ENCODE data around the gene USF2. TPM values are rescaled to one million over a fixed set of nuclear protein-coding genes. Genes with fewer than 3 reads are reported as not detected.
"Not testable (repeated sequence)": the region's sequence is repeated elsewhere in the genome, so short reads cannot be mapped to it uniquely, and the experiment has no call there.

Gene USF2
- total RNA-seq, 1 experiment from 2014 or later, result 81.6 TPM

- intact Hi-C loops (cut with micrococcal nuclease), result no loop called here
- Mint-ChIP-seq H3K27me3 (ENCODE audit: insufficient read depth, unreplicated experiment) (no peaks in the 10 kb centered on the region), H3K27ac (ENCODE audit: low read depth, unreplicated experiment) (peak overlapping the region; percentile 28), H3K36me3 (ENCODE audit: insufficient read depth, unreplicated experiment) (no peaks in the 10 kb centered on the region), H3K4me1 (ENCODE audit: insufficient read depth, unreplicated experiment) (peaks cover 6% of the 10 kb centered on the region), H3K9me3 (ENCODE audit: unreplicated experiment) (peaks cover 7% of the 10 kb centered on the region), H3K4me3 (ENCODE audit: unreplicated experiment) (no peak overlapping the region)
- ChIA-PET CTCF (no interaction called here), POLR2A (no interaction called here)
- no TSS peak for BruUV-seq (replicated peaks)
- TF ChIP-seq CTCF (IDR thresholded peaks at IDR 0.05; ENCODE audit: unreplicated experiment), result no peak
- no peak for DNase-seq (ENCODE audit: unreplicated experiment)
Observed at GRCh38 chr19:35229601-35230000, 39.2 kb upstream of the USF2 start.

DNA sequence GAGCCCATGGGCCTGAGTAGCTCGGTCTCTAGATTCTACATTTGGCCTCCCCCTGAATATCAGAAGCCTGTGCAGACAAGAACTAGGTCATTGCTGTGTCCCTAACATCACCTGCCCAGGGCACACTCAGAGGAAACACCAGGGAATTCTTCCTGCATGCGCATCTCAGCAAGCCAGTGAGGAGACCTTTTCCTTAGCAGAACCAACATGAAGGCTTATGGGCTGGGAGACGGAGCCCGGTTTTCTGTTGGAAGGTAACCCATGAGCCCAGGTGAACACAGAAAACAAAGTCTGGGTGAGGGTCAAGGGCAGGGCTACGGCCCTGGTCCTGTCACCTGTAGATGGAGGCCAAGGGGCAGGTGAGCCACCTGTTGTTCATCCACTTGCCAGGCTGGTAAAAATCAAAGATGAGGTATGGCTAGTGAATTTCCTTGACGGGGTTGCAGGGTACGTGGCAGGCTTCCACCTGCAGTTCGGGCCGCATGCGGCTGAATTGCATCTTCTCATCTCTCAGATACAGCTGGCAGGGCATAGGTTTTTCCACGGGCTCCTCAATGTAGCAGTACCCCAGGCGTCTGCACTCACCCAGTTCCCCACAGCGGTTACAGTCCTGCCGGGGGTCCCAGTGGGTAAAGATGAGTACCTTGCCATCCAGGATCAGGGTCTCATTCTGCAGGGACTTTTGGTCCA lies 36.7 kb upstream of the USF2 start:
- POLR2A ChIA-PET, result no interaction called here
- CTCF ChIA-PET, result no interaction called here

DNA sequence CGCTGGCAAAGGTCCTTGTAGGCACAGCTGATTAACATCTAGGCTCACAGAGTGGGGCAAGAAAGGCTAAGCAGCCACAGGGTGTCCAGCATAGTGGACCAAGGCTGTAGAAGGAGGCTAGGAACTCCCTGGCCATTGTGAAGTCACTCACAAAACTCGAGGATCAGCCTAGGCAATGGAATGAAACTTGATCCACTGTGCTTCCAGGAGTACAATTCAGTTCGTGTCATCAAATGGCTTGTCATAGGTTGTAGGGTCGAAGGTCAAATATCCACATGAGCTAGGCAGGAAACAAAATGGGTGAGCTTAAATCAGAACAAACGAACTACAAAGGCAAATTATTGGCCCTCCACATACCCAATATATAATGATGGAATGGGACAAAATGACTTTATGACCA lies 35.9 kb upstream of the USF2 start:
- ChIA-PET CTCF (interaction anchor here (0.6 to 0.8 kb wide), 2 partner anchors 178 to 190 kb away, joined by 3 to 4 read pairs; no protein-coding TSS in a partner anchor), POLR2A (no interaction called here)
- Mint-ChIP-seq H3K4me3 (ENCODE audit: unreplicated experiment) (no peak overlapping the region), H3K36me3 (ENCODE audit: insufficient read depth, unreplicated experiment) (no peaks in the 10 kb centered on the region), H3K9me3 (ENCODE audit: unreplicated experiment) (peaks cover 8% of the 10 kb centered on the region), H3K4me1 (ENCODE audit: insufficient read depth, unreplicated experiment) (no peaks in the 10 kb centered on the region), H3K27me3 (ENCODE audit: insufficient read depth, unreplicated experiment) (no peaks in the 10 kb centered on the region), H3K27ac (ENCODE audit: low read depth, unreplicated experiment) (no peak overlapping the region)
- TF ChIP-seq CTCF (IDR thresholded peaks at IDR 0.05; ENCODE audit: unreplicated experiment), result no peak
- DNase-seq (ENCODE audit: unreplicated experiment), result no peak
- intact Hi-C loops (cut with micrococcal nuclease), result no loop called here
- no TSS peak for BruUV-seq (replicated peaks)

More for the DNA sequence above, 36.7 kb upstream of the USF2 start:
- intact Hi-C loops (cut with micrococcal nuclease), result no loop called here
- no peaks in the 10 kb centered on the region for H3K36me3 Mint-ChIP-seq (ENCODE audit: insufficient read depth, unreplicated experiment)
- no peaks in the 10 kb centered on the region for H3K4me1 Mint-ChIP-seq (ENCODE audit: insufficient read depth, unreplicated experiment)
- DNase-seq (ENCODE audit: unreplicated experiment), result no peak
- peaks cover 8% of the 10 kb centered on the region for H3K9me3 Mint-ChIP-seq (ENCODE audit: unreplicated experiment)
- no peaks in the 10 kb centered on the region for H3K27me3 Mint-ChIP-seq (ENCODE audit: insufficient read depth, unreplicated experiment)
- no peak overlapping the region for H3K4me3 Mint-ChIP-seq (ENCODE audit: unreplicated experiment)
- TF ChIP-seq CTCF (IDR thresholded peaks at IDR 0.05; ENCODE audit: unreplicated experiment), result no peak
- H3K27ac Mint-ChIP-seq (ENCODE audit: low read depth, unreplicated experiment), result no peak overlapping the region
- BruUV-seq (replicated peaks), result no TSS peak

GRCh38 chr19:35236638-35237400 lies 31.9 kb upstream of the USF2 start:
- peak; percentile 26 for DNase-seq (ENCODE audit: unreplicated experiment)
- Mint-ChIP-seq H3K4me1 (ENCODE audit: insufficient read depth, unreplicated experiment) (no peaks in the 10 kb centered on the region), H3K27me3 (ENCODE audit: insufficient read depth, unreplicated experiment) (peaks cover 30% of the 10 kb centered on the region), H3K9me3 (ENCODE audit: unreplicated experiment) (peaks cover 13% of the 10 kb centered on the region), H3K4me3 (ENCODE audit: unreplicated experiment) (no peak overlapping the region), H3K27ac (ENCODE audit: low read depth, unreplicated experiment) (no peak overlapping the region), H3K36me3 (ENCODE audit: insufficient read depth, unreplicated experiment) (no peaks in the 10 kb centered on the region)
- BruUV-seq (replicated peaks), result no TSS peak
- TF ChIP-seq CTCF (IDR thresholded peaks at IDR 0.05; ENCODE audit: unreplicated experiment), result no peak
- ChIA-PET POLR2A (no interaction called here), CTCF (no interaction called here)
- intact Hi-C loops (cut with micrococcal nuclease), result no loop called here

DNA sequence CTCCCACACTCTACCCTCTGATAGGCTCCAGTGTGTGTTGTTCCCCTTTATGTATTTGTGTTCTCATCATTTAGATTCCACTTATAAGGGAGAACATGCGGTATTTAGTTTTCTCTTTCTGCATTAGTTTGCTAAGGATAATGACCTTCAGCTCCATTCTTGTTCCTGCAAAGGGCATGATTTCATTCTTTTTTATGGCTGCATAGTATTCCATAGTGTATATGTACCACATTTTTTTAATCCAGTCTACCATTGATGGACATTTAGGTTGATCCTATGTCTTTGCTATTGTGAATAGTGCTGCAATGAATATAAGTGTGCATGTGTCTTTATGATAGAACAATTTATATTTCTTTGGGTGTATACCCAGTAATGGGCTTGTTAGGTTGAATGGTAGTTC lies 29.2 kb upstream of the USF2 start:
- CTCF ChIA-PET, result interaction anchor here (1.0 kb wide), 1 partner anchor 104 kb away, joined by 3 read pairs; no protein-coding TSS in a partner anchor
- intact Hi-C loops (cut with micrococcal nuclease), result not testable (repeated sequence)

More for the DNA sequence above, 29.2 kb upstream of the USF2 start:
- POLR2A ChIA-PET, result interaction anchor here (1.3 kb wide), 1 partner anchor 8 kb away, joined by 4 read pairs; no protein-coding TSS in a partner anchor
- H3K27ac Mint-ChIP-seq (ENCODE audit: low read depth, unreplicated experiment); DNase-seq (ENCODE audit: unreplicated experiment); H3K36me3 Mint-ChIP-seq (ENCODE audit: insufficient read depth, unreplicated experiment); H3K4me1 Mint-ChIP-seq (ENCODE audit: insufficient read depth, unreplicated experiment); BruUV-seq (replicated peaks); H3K4me3 Mint-ChIP-seq (ENCODE audit: unreplicated experiment): not testable (repeated sequence)
- peaks cover 14% of the 10 kb centered on the region for H3K9me3 Mint-ChIP-seq (ENCODE audit: unreplicated experiment)
- H3K27me3 Mint-ChIP-seq (ENCODE audit: insufficient read depth, unreplicated experiment), result peaks cover 33% of the 10 kb centered on the region
